Central memory CD8-positive, alpha-beta T cell (primary cell): ENCODE data around the gene FOXA1.
A peak's percentile ranks its signal among the peaks of the same experiment; 100 is the strongest.

ENCODE experiments used
- ATAC-seq: fragments of 150-1000 bp; cut with Tn5 transposase; replicated peaks from 2 replicates; pipeline ENCODE4 v1.10.0; 2022; ENCODE audit warnings: mild to moderate bottlenecking, moderate FRiP score, moderate number of reproducible peaks; ENCODE audit not compliant: poor library complexity, severe bottlenecking; ENCODE audit errors: extremely low read depth
- DNase-seq, 2 donors: peaks; one replicate each; pipeline ENCODE4 v3.0.0; 2021; ENCODE audit warnings: low spot score in 2 of 2
- H3K27ac Mint-ChIP-seq: one replicate; pipeline ENCODE4 v1.8.0; 2022; ENCODE audit warnings: low read depth, mild to moderate bottlenecking, moderate library complexity, mixed read lengths
- H3K27me3 Mint-ChIP-seq: one replicate; pipeline ENCODE4 v1.8.0; 2022; ENCODE audit warnings: mixed read lengths
- H3K36me3 Mint-ChIP-seq: one replicate; pipeline ENCODE4 v1.8.0; 2022; ENCODE audit warnings: mild to moderate bottlenecking, moderate library complexity, mixed read lengths; ENCODE audit not compliant: insufficient read depth
- H3K4me1 Mint-ChIP-seq: one replicate; pipeline ENCODE4 v1.8.0; 2022; ENCODE audit warnings: mixed read lengths
- H3K4me3 Mint-ChIP-seq: one replicate; pipeline ENCODE4 v1.8.0; 2022; ENCODE audit warnings: mild to moderate bottlenecking, moderate library complexity, mixed read lengths
- H3K9me3 Mint-ChIP-seq: one replicate; pipeline ENCODE4 v1.8.0; 2022; ENCODE audit warnings: mixed read lengths

Gene FOXA1

GRCh38 chr14:37617864-37618365, 22.9 kb upstream of the FOXA1 start:
- ATAC-seq (no peak), DNase-seq (no peak)
- Mint-ChIP-seq H3K36me3 (no peaks in the 10 kb centered on the region), H3K4me3 (no peak overlapping the region), H3K27ac (no peak overlapping the region), H3K27me3 (no peaks in the 10 kb centered on the region), H3K9me3 (peaks cover 21% of the 10 kb centered on the region), H3K4me1 (no peaks in the 10 kb centered on the region)

DNA sequence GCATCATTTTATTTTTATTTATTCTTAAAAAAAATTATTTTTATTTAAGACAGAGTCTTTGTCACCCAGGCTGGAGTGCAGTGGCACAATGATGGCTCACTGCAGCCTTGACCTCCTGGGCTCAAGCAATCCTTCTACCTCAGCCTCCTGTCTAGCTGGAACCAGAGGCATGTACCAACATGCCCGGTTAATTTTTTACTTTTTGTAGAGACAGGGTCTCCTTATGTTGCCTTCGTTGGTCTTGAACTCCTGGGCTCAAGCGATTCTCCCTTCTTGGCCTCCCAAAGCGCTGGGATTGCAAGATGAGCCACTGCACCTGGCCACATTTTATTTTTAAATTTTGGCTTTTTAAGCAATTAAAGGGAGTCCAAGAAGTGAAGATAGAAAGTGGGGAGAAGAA, 21.8 kb upstream of the FOXA1 start:
- Mint-ChIP-seq H3K4me3 (no peak overlapping the region), H3K27me3 (no peaks in the 10 kb centered on the region), H3K27ac (no peak overlapping the region), H3K4me1 (no peaks in the 10 kb centered on the region), H3K36me3 (no peaks in the 10 kb centered on the region), H3K9me3 (peaks cover 21% of the 10 kb centered on the region)
- DNase-seq = no peak
- no peak for ATAC-seq

GRCh38 chr14:37615582-37616289, 20.7 kb upstream of the FOXA1 start:
- Mint-ChIP-seq H3K27me3 (no peaks in the 10 kb centered on the region), H3K4me3 (no peak overlapping the region), H3K36me3 (no peaks in the 10 kb centered on the region), H3K27ac (no peak overlapping the region), H3K4me1 (no peaks in the 10 kb centered on the region), H3K9me3 (peaks cover 22% of the 10 kb centered on the region)
- DNase-seq (no peak), ATAC-seq (no peak)

- ATAC-seq (no peak), DNase-seq (no peak)
- H3K27me3 Mint-ChIP-seq = no peaks in the 10 kb centered on the region
- H3K36me3 Mint-ChIP-seq = no peaks in the 10 kb centered on the region
- H3K9me3 Mint-ChIP-seq = peaks cover 23% of the 10 kb centered on the region
- no peak overlapping the region for H3K27ac Mint-ChIP-seq
- no peak overlapping the region for H3K4me3 Mint-ChIP-seq
- H3K4me1 Mint-ChIP-seq = no peaks in the 10 kb centered on the region
These were observed 16.0 kb upstream of the FOXA1 start for GRCh38 chr14:37610945-37611523.

- Mint-ChIP-seq H3K4me3 (no peak overlapping the region), H3K36me3 (no peaks in the 10 kb centered on the region), H3K4me1 (no peaks in the 10 kb centered on the region), H3K9me3 (peaks cover 11% of the 10 kb centered on the region), H3K27me3 (peaks cover 8% of the 10 kb centered on the region), H3K27ac (no peak overlapping the region)
- no peak for ATAC-seq
- no peak for DNase-seq
These were observed 13.6 kb upstream of the FOXA1 start for GRCh38 chr14:37608649-37609048.

DNA sequence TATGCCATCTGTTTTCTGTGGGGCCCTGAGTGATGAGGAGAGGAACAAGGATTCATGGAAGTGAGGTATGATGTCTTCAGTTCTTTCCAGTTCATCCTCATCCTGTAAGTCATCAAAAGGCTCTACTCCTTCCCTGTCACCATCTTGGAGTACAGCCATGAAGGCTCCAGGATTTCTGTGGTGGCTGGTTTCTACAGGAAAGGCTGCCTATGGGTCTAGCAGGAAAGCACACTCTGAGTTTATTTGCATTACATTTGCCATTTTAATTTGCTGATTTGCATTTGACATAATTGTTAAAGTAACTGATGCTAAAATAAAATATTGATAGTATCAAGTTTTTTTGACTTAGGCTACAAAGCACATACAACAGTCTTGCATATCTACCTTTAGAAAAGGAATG, 11.6 kb upstream of the FOXA1 start:
- DNase-seq (no peak), ATAC-seq (no peak)
- no peak overlapping the region for H3K27ac Mint-ChIP-seq
- no peaks in the 10 kb centered on the region for H3K36me3 Mint-ChIP-seq
- peaks cover 22% of the 10 kb centered on the region for H3K27me3 Mint-ChIP-seq
- H3K9me3 Mint-ChIP-seq = peaks cover 10% of the 10 kb centered on the region
- no peaks in the 10 kb centered on the region for H3K4me1 Mint-ChIP-seq
- no peak overlapping the region for H3K4me3 Mint-ChIP-seq

DNA sequence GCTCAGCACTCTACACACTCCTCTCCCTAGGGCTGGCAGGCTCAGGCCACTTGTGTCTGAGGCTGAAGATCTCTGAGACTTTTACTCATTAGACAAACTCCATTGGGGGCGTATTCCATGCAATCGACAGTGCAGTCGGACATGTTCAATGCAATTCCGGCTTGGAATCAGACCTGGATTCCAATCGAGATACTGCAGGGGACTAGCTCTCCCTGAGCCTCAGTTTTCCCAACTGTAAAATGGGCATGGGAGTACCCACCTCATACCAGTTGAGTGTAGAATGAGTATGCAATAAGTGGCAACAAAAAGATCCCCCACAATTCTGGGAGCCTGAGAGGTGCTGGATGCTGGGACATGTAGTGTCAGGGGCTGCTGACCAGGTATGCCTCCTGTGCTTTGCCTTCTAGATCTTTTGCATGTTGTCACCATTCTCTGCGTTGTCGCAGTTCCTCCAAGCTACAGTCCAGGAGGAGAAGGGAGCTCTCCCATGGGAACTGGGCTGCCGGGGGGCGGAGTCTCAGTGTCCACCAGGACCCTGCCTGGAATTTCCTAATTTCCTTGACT, 8.7 kb upstream of the FOXA1 start:
- Mint-ChIP-seq H3K9me3 (peaks cover 5% of the 10 kb centered on the region), H3K27me3 (peaks cover 49% of the 10 kb centered on the region)

GRCh38 chr14:37602605-37603453, 7.8 kb upstream of the FOXA1 start:
- Mint-ChIP-seq H3K4me1 (no peaks in the 10 kb centered on the region), H3K36me3 (peaks cover 1% of the 10 kb centered on the region), H3K9me3 (peaks cover 5% of the 10 kb centered on the region), H3K4me3 (no peak overlapping the region), H3K27ac (no peak overlapping the region), H3K27me3 (peaks cover 59% of the 10 kb centered on the region)
- ATAC-seq (no peak), DNase-seq (no peak)

More for the DNA sequence above, 8.7 kb upstream of the FOXA1 start:
- DNase-seq (no peak), ATAC-seq (no peak)
- Mint-ChIP-seq H3K4me1 (no peaks in the 10 kb centered on the region), H3K4me3 (no peak overlapping the region), H3K36me3 (peaks cover 1% of the 10 kb centered on the region), H3K27ac (no peak overlapping the region)

GRCh38 chr14:37601865-37602264, 6.8 kb upstream of the FOXA1 start:
- no peak overlapping the region for H3K27ac Mint-ChIP-seq
- peaks cover 5% of the 10 kb centered on the region for H3K9me3 Mint-ChIP-seq
- peaks cover 1% of the 10 kb centered on the region for H3K36me3 Mint-ChIP-seq
- peaks cover 68% of the 10 kb centered on the region for H3K27me3 Mint-ChIP-seq
- DNase-seq = no peak
- no peaks in the 10 kb centered on the region for H3K4me1 Mint-ChIP-seq
- no peak for ATAC-seq
- H3K4me3 Mint-ChIP-seq = no peak overlapping the region

GRCh38 chr14:37600880-37601741, 6.1 kb upstream of the FOXA1 start:
- Mint-ChIP-seq H3K4me1 (no peaks in the 10 kb centered on the region), H3K36me3 (peaks cover 1% of the 10 kb centered on the region), H3K27me3 (peaks cover 76% of the 10 kb centered on the region), H3K27ac (no peak overlapping the region), H3K9me3 (peaks cover under 1% of the 10 kb centered on the region), H3K4me3 (no peak overlapping the region)
- no peak for DNase-seq
- ATAC-seq = no peak

GRCh38 chr14:37599507-37600368, 4.7 kb upstream of the FOXA1 start:
- Mint-ChIP-seq H3K36me3 (peaks cover 1% of the 10 kb centered on the region), H3K4me3 (no peak overlapping the region), H3K27ac (peak overlapping the region; percentile 10), H3K9me3 (no peaks in the 10 kb centered on the region), H3K4me1 (no peaks in the 10 kb centered on the region), H3K27me3 (peaks cover 83% of the 10 kb centered on the region)
- ATAC-seq (no peak), DNase-seq (no peak)
